Liver (tissue), 3 donors: Measurements from ENCODE around the gene CASQ1.

Experiments
- EGR1 ChIP-seq, 2 donors: IDR thresholded peaks; 2 replicates each; pipeline ENCODE4 v1.6.1; 2016 to 2018; ENCODE audit warnings: antibody characterized with exemption in 2 of 2, low read depth in 2 of 2
- JUND ChIP-seq, 2 donors: IDR thresholded peaks; 2 replicates each; pipeline ENCODE4 v1.6.1; 2016; ENCODE audit warnings: antibody characterized with exemption in 2 of 2
- SP1 ChIP-seq: IDR thresholded peaks from 2 replicates; pipeline ENCODE4 v1.6.1; 2018; ENCODE audit warnings: antibody characterized with exemption, mild to moderate bottlenecking
- TF ChIP-seq, protein P1 (sequence below): fragments of 150-350 bp; IDR thresholded peaks from 2 replicates; pipeline ENCODE4 v1.5.1; 2017; ENCODE audit warnings: improper control_type of control experiment, low read depth, low read length; ENCODE audit not compliant: missing input control
- donor health status: healthy.
- donor health status: healthy.

- TF ChIP-seq, protein P1, sequence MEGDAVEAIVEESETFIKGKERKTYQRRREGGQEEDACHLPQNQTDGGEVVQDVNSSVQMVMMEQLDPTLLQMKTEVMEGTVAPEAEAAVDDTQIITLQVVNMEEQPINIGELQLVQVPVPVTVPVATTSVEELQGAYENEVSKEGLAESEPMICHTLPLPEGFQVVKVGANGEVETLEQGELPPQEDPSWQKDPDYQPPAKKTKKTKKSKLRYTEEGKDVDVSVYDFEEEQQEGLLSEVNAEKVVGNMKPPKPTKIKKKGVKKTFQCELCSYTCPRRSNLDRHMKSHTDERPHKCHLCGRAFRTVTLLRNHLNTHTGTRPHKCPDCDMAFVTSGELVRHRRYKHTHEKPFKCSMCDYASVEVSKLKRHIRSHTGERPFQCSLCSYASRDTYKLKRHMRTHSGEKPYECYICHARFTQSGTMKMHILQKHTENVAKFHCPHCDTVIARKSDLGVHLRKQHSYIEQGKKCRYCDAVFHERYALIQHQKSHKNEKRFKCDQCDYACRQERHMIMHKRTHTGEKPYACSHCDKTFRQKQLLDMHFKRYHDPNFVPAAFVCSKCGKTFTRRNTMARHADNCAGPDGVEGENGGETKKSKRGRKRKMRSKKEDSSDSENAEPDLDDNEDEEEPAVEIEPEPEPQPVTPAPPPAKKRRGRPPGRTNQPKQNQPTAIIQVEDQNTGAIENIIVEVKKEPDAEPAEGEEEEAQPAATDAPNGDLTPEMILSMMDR: no peak
- TF ChIP-seq JUND (IDR thresholded peaks at IDR 0.05): no peak
- TF ChIP-seq SP1: no peak
- TF ChIP-seq EGR1 (IDR thresholded peaks at IDR 0.05; ENCODE audit: low read depth in 2 of 2): no peak
Measured at GRCh38 chr1:160228431-160228830, 38.1 kb downstream of the CASQ1 start.
